Measurements from ENCODE around the gene TNFRSF8.

The TNFRSF8 gene

DNA sequence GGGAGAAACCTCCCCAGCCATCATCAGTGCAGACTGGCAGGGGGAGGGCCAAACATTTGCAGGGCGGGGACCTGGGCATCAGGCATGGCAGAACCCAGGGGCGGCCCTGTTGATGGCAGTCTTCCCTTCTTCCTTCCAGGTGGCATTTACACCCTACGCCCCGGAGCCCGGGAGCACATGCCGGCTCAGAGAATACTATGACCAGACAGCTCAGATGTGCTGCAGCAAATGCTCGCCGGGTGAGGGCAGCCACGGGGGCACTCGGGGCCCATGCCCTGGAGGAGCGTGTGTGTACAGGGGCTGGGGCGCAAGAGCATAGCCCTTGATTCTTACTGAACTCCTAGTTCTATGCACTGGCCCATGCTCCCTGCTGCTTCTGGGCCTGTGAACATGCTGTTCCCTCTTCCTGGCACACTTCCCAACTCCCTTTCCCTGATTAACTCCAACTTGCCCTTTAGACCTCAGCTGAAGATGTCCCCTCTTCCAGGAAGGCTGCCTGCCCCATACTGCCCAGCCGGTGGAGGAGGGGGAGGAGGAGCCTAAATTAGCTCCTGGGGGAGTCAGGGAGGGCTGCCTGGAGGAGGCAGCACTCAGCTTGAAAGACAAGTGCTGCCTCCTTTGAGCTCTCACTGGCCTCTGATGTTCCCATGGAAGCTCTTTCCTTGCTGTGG, 125.7 kb downstream of the TNFRSF8 start:
- DNase-seq (ENCODE audit: insufficient read length, low spot score) (no peak), FAIRE-seq (no peak)
- TF ChIP-seq POLR2A (IDR thresholded peaks at IDR 0.05; ENCODE audit: low read depth, low read length), result no peak

DNA sequence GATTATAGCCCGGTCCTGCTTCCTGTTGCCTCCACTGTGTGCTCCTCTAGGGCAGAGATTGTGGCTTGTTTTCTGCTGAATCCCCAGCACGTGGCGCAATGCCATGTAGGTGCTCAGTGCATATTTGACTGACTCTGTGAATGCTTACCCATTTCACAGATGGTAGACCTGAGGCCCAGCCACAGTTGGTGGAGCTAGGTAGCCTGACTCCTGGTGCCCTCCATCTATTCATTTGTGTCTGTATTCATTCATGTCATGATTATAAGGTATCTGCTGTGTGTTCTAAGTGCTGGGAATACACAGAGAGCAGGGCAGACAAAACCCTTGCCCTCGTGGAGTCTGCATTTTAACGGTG, 126.2 kb downstream of the TNFRSF8 start:
- FAIRE-seq (no peak), DNase-seq (ENCODE audit: insufficient read length, low spot score) (no peak)
- no peak for TF ChIP-seq POLR2A (IDR thresholded peaks at IDR 0.05; ENCODE audit: low read depth, low read length)

DNA sequence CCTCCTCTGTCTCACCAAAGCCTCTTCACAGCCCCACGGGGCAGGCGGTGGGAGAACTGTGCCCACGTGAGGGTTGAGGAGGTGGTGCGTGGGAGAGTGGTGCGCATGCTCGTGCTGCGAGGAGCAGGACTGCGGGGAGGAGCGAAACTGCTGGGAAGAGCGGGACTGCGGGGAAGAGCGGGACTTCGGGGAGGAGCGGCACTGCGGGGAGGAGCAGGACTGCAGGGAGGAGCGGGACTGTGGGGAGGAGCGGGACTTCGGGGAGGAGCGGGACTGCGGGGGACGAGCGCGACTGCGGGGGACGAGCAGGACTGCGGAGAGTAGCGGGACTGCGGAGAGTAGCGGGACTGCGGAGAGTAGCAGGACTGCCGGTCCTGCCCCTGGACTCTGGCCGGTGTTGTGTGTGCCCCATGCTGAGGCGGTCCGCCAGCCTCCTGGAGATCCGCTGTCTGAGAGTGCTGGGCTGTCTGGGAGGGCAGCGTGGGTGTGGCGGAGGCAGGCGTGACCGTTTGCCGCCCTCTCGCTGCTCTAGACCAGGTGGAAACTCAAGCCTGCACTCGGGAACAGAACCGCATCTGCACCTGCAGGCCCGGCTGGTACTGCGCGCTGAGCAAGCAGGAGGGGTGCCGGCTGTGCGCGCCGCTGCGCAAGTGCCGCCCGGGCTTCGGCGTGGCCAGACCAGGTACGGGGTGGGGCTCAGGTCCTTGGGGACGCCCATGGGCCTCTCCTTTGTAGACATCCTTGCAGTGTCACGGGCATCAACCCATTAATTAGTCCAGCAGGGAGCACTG, 128.3 kb downstream of the TNFRSF8 start:
- FAIRE-seq (no peak), DNase-seq (ENCODE audit: insufficient read length, low spot score) (no peak)
- TF ChIP-seq POLR2A (IDR thresholded peaks at IDR 0.05; ENCODE audit: low read depth, low read length), result no peak
